ENCODE measurements around the gene MCF2. TPM values are rescaled to one million over a fixed set of nuclear protein-coding genes. Genes with fewer than 3 reads are reported as not detected.

MCF2 gene
- total RNA-seq, 2 experiments from 2014 or later: not detected

DNA sequence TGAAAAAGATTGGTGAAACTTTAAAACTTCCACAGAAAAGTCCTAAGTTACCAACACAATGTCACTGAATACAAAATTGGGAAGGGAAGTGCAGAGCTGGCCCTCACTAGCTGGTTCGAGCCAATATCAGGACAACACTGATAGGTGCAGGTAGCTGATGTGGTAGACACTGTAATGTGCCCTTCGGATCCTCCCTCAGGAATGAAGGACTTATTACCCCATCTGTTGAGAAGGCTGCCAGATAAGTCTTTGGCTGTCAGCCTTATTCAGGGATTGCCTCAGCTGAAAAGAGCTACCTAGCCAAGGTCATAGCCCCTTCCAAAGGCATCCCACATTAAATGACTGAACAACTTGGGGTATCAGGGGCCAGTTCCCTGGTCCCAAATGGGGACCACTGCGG is 5.3 kb downstream of the MCF2 start:
- POLR2A ChIA-PET: no interaction called here
- no TSS peak for BruUV-seq (replicated peaks)
- CTCF ChIA-PET (ENCODE audit: unreplicated experiment): interaction anchor here (0.5 kb wide), 1 partner anchor 297 kb away, joined by 3 read pairs; no protein-coding TSS in a partner anchor

GRCh38 chrX:139692908-139693307 is 15.1 kb downstream of the MCF2 start:
- CTCF ChIA-PET (ENCODE audit: unreplicated experiment): no interaction called here
- Histone ChIP-seq H3K4me1 (ENCODE audit: insufficient read depth, low read length, poor library complexity, severe bottlenecking) (no peaks in the 10 kb centered on the region), H2AFZ (ENCODE audit: low read length) (no peak overlapping the region), H3K4me2 (ENCODE audit: low read length) (no peak overlapping the region), H4K20me1 (ENCODE audit: insufficient read depth, low read length) (no peaks in the 10 kb centered on the region), H3K4me3 (ENCODE audit: low read depth, low read length, poor library complexity, severe bottlenecking) (no peak overlapping the region), H3K27ac (ENCODE audit: low read depth, low read length, poor library complexity, severe bottlenecking) (no peak overlapping the region), H3K36me3 (ENCODE audit: insufficient read depth, low read length) (no peaks in the 10 kb centered on the region), H3K79me2 (ENCODE audit: insufficient read depth, low read depth, low read length) (no peaks in the 10 kb centered on the region), H3K9me3 (ENCODE audit: low read length) (no peaks in the 10 kb centered on the region), H3K9me2 (ENCODE audit: insufficient read depth, low read length) (no peaks in the 10 kb centered on the region)
- intact Hi-C loops (cut with micrococcal nuclease; ENCODE audit: unreplicated experiment): no loop called here
- no TSS peak for BruUV-seq (replicated peaks)
- DNase-seq (ENCODE audit: low spot score): no peak
- POLR2A ChIA-PET: no interaction called here
- TF ChIP-seq EZH2phosphoT487 (IDR thresholded peaks at IDR 0.05; ENCODE audit: borderline replicate concordance, low read depth, low read length): no peak
- TF ChIP-seq, protein P1, sequence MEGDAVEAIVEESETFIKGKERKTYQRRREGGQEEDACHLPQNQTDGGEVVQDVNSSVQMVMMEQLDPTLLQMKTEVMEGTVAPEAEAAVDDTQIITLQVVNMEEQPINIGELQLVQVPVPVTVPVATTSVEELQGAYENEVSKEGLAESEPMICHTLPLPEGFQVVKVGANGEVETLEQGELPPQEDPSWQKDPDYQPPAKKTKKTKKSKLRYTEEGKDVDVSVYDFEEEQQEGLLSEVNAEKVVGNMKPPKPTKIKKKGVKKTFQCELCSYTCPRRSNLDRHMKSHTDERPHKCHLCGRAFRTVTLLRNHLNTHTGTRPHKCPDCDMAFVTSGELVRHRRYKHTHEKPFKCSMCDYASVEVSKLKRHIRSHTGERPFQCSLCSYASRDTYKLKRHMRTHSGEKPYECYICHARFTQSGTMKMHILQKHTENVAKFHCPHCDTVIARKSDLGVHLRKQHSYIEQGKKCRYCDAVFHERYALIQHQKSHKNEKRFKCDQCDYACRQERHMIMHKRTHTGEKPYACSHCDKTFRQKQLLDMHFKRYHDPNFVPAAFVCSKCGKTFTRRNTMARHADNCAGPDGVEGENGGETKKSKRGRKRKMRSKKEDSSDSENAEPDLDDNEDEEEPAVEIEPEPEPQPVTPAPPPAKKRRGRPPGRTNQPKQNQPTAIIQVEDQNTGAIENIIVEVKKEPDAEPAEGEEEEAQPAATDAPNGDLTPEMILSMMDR (conservative IDR thresholded peaks at IDR 0.05; ENCODE audit: low read length): no peak

More for the DNA sequence above, 5.3 kb downstream of the MCF2 start:
- Histone ChIP-seq H3K79me2 (ENCODE audit: insufficient read depth, low read depth, low read length) (no peaks in the 10 kb centered on the region), H3K4me3 (ENCODE audit: low read depth, low read length, poor library complexity, severe bottlenecking) (no peak overlapping the region), H3K36me3 (ENCODE audit: insufficient read depth, low read length) (no peaks in the 10 kb centered on the region), H3K4me2 (ENCODE audit: low read length) (no peak overlapping the region), H3K27ac (ENCODE audit: low read depth, low read length, poor library complexity, severe bottlenecking) (no peak overlapping the region), H3K4me1 (ENCODE audit: insufficient read depth, low read length, poor library complexity, severe bottlenecking) (no peaks in the 10 kb centered on the region), H3K9me2 (ENCODE audit: insufficient read depth, low read length) (no peaks in the 10 kb centered on the region), H4K20me1 (ENCODE audit: insufficient read depth, low read length) (no peaks in the 10 kb centered on the region), H2AFZ (ENCODE audit: low read length) (no peak overlapping the region), H3K9me3 (ENCODE audit: low read length) (no peaks in the 10 kb centered on the region)
- intact Hi-C loops (cut with micrococcal nuclease; ENCODE audit: unreplicated experiment): no loop called here
- DNase-seq (ENCODE audit: low spot score): no peak
- TF ChIP-seq, protein P1 (conservative IDR thresholded peaks at IDR 0.05; ENCODE audit: low read length): no peak
- no peak for TF ChIP-seq EZH2phosphoT487 (IDR thresholded peaks at IDR 0.05; ENCODE audit: borderline replicate concordance, low read depth, low read length)

GRCh38 chrX:139692506-139692849 is 15.5 kb downstream of the MCF2 start:
- TF ChIP-seq, protein P1 (conservative IDR thresholded peaks at IDR 0.05; ENCODE audit: low read length): no peak
- no peak for TF ChIP-seq EZH2phosphoT487 (IDR thresholded peaks at IDR 0.05; ENCODE audit: borderline replicate concordance, low read depth, low read length)
- no TSS peak for BruUV-seq (replicated peaks)
- no peak overlapping the region for H3K4me2 ChIP-seq (ENCODE audit: low read length)

More at GRCh38 chrX:139692506-139692849, 15.5 kb downstream of the MCF2 start:
- Histone ChIP-seq H4K20me1 (ENCODE audit: insufficient read depth, low read length) (no peaks in the 10 kb centered on the region), H2AFZ (ENCODE audit: low read length) (no peak overlapping the region), H3K9me3 (ENCODE audit: low read length) (no peaks in the 10 kb centered on the region), H3K79me2 (ENCODE audit: insufficient read depth, low read depth, low read length) (no peaks in the 10 kb centered on the region), H3K4me3 (ENCODE audit: low read depth, low read length, poor library complexity, severe bottlenecking) (no peak overlapping the region), H3K36me3 (ENCODE audit: insufficient read depth, low read length) (no peaks in the 10 kb centered on the region), H3K9me2 (ENCODE audit: insufficient read depth, low read length) (no peaks in the 10 kb centered on the region), H3K4me1 (ENCODE audit: insufficient read depth, low read length, poor library complexity, severe bottlenecking) (no peaks in the 10 kb centered on the region), H3K27ac (ENCODE audit: low read depth, low read length, poor library complexity, severe bottlenecking) (no peak overlapping the region)
- no peak for DNase-seq (ENCODE audit: low spot score)
- ChIA-PET POLR2A (no interaction called here), CTCF (ENCODE audit: unreplicated experiment) (no interaction called here)
- intact Hi-C loops (cut with micrococcal nuclease; ENCODE audit: unreplicated experiment): no loop called here
